ENCODE results near the gene FTO. TPM values are rescaled to one million over a fixed set of nuclear protein-coding genes. Genes with fewer than 3 reads are reported as not detected.
"Not testable (repeated sequence)": the region's sequence is repeated elsewhere in the genome, so short reads cannot be mapped to it uniquely, and the experiment has no call there.

FTO gene
- total RNA-seq, 1 donor from 2014 or later = 98.6 TPM

- DNase-seq = no peak
- ATAC-seq = no peak
- Histone ChIP-seq H3K9me3 (no peaks in the 10 kb centered on the region), H3K27ac (no peak overlapping the region), H3K4me1 (no peaks in the 10 kb centered on the region), H3K4me3 (no peak overlapping the region), H3K27me3 (ENCODE audit: low read depth) (peaks cover 26% of the 10 kb centered on the region), H3K36me3 (no peaks in the 10 kb centered on the region)
- intact Hi-C loops (cut with DNase I) = no loop called here
- TF ChIP-seq CTCF (IDR thresholded peaks at IDR 0.05) = no peak
Measured at GRCh38 chr16:54176376-54176901, 472.5 kb downstream of the FTO start.

GRCh38 chr16:54177052-54177861 is 473.3 kb downstream of the FTO start:
- Histone ChIP-seq H3K36me3 (no peaks in the 10 kb centered on the region), H3K4me3 (no peak overlapping the region), H3K27me3 (ENCODE audit: low read depth) (peaks cover 26% of the 10 kb centered on the region), H3K9me3 (no peaks in the 10 kb centered on the region), H3K27ac (no peak overlapping the region), H3K4me1 (no peaks in the 10 kb centered on the region)
- no peak for DNase-seq
- no peak for ATAC-seq
- intact Hi-C loops (cut with DNase I) = no loop called here
- TF ChIP-seq CTCF (IDR thresholded peaks at IDR 0.05) = no peak

- ATAC-seq (no peak), DNase-seq (no peak)
- no peaks in the 10 kb centered on the region for H3K9me3 ChIP-seq
- no peaks in the 10 kb centered on the region for H3K36me3 ChIP-seq
- no peak for TF ChIP-seq CTCF (IDR thresholded peaks at IDR 0.05)
- no peak overlapping the region for H3K4me3 ChIP-seq
- intact Hi-C loops (cut with DNase I) = no loop called here
- H3K27ac ChIP-seq = no peak overlapping the region
- H3K4me1 ChIP-seq = no peaks in the 10 kb centered on the region
- peaks cover 26% of the 10 kb centered on the region for H3K27me3 ChIP-seq (ENCODE audit: low read depth)
Measured at GRCh38 chr16:54177862-54178477, 474.0 kb downstream of the FTO start.

- Histone ChIP-seq H3K4me3 (no peak overlapping the region), H3K9me3 (no peaks in the 10 kb centered on the region), H3K27me3 (ENCODE audit: low read depth) (peaks cover 26% of the 10 kb centered on the region), H3K36me3 (no peaks in the 10 kb centered on the region), H3K27ac (no peak overlapping the region), H3K4me1 (no peaks in the 10 kb centered on the region)
- ATAC-seq (no peak), DNase-seq (no peak)
- intact Hi-C loops (cut with DNase I) = no loop called here
- TF ChIP-seq CTCF (IDR thresholded peaks at IDR 0.05) = no peak
Measured at GRCh38 chr16:54178478-54178976, 474.6 kb downstream of the FTO start.

DNA sequence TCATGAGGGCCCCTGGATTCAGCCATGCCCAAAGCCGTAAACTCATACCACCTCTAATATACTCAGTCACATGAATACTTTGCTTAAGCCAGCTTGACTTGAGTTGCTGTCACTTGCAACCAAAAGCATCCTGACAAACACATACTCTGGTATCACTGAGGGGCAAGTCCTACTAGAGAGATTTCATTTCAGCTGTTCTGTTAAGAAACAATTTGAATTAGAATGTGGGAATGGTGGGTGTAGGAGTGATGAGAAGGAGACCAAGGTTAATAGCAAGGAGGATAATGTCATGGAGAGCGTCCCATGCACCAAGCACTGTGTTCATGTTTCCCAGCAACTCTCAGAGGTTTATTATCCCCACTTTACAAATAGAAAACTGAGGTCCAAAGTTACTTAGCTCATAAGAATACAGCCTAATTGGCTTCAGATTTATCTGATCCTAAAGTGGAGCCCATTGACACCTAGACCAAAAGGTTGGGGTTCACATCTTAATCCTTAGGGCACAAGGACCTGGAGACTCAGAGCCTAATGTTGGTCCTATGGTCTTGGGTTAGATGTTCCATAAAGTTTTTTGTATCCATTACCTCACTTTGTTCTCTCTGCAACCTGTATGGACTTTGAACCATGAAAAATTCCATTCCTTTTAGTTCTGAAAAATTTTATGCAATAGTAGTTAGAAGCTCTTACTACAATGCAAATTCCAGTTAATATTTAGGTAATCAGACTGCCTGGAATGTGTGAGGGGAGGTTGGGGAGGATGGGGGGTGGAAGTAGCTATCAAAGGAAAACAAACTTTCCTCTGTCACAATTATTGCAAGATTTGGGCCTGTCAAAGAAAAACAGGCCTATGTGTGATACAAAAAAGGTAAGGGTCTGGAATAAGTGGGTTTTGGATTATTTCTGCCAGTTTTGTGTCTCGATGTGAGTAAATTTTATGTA is 476.7 kb downstream of the FTO start:
- no peak overlapping the region for H3K4me3 ChIP-seq
- intact Hi-C loops (cut with DNase I) = no loop called here
- no peaks in the 10 kb centered on the region for H3K36me3 ChIP-seq
- TF ChIP-seq CTCF (IDR thresholded peaks at IDR 0.05) = no peak
- H3K27ac ChIP-seq = no peak overlapping the region
- no peaks in the 10 kb centered on the region for H3K9me3 ChIP-seq
- no peaks in the 10 kb centered on the region for H3K4me1 ChIP-seq
- ATAC-seq = no peak
- peaks cover 15% of the 10 kb centered on the region for H3K27me3 ChIP-seq (ENCODE audit: low read depth)
- DNase-seq = no peak

DNA sequence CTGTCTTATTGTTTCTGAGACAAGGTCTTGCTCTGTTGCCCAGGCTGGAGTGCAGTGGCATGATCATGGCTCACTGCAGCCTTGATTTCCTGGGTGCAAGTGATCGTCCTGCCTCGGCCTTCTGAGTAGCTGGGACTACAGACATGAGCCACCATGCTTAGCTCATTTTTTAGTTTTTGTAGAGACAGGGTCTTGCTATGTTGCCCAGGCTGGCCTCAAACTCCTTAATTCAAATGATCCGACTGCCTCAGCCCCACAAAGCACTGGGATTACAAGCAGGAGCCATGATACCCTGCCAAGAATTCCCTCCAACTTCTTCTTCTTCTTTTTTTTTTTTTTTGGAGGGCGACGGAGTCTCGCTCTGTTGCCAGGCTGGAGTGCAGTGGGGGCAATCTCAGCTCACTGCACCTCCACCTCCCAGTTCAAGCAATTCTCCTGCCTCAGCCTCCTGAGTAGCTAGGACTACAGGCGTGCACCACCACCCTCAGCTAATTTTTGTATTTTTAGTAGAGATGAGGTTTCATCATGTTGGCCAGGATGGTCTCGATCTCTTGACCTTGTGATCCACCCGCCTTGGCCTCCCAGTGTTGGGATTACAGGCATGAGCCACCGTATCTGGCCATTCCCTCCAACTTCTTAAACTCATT is 477.9 kb downstream of the FTO start:
- H3K9me3 ChIP-seq; H3K4me1 ChIP-seq; DNase-seq; H3K36me3 ChIP-seq; H3K4me3 ChIP-seq; H3K27ac ChIP-seq; H3K27me3 ChIP-seq (ENCODE audit: low read depth); intact Hi-C loops (cut with DNase I); ATAC-seq: not testable (repeated sequence)

Data from lower lobe of right lung (tissue), 2 donors.